Neutrophil (primary cell): ENCODE results near the gene CLEC4A.
"Not testable (repeated sequence)": the region's sequence is repeated elsewhere in the genome, so short reads cannot be mapped to it uniquely, and the experiment has no call there.

Experiments
- H3K27ac ChIP-seq: fragments of 200-600 bp; sonication (generic); 2 replicates; pipeline ENCODE4 v1.5.1; 2016; ENCODE audit warnings: mild to moderate bottlenecking, moderate library complexity
- H3K27me3 ChIP-seq: fragments of 200-600 bp; sonication (generic); 2 replicates; pipeline ENCODE4 v1.6.0; 2016; ENCODE audit warnings: mild to moderate bottlenecking
- H3K36me3 ChIP-seq: fragments of 200-600 bp; sonication (generic); 2 replicates; pipeline ENCODE4 v1.5.1; 2017
- H3K4me1 ChIP-seq, 2 experiments: fragments of 200-600 bp in 1 of 2; sonication (generic) in 1 of 2; 1 replicate in 1 of 2; 2 replicates in 1 of 2; pipeline versions ENCODE4 v1.5.1 to v1.6.1; 2013 to 2016; ENCODE audit warnings: low read depth in 1 of 2, low read length in 1 of 2, mild to moderate bottlenecking in 1 of 2, moderate library complexity in 1 of 2; ENCODE audit not compliant: control insufficient read depth in 1 of 2, insufficient read depth in 1 of 2
- H3K4me3 ChIP-seq, 2 experiments: fragments of 200-600 bp in 1 of 2; sonication (generic) in 1 of 2; 1 replicate in 1 of 2; 2 replicates in 1 of 2; pipeline ENCODE4 v1.5.1; 2013 to 2016; ENCODE audit warnings: low read depth in 1 of 2, low read length in 1 of 2, mild to moderate bottlenecking in 1 of 2, moderate library complexity in 1 of 2
- H3K9me3 ChIP-seq: fragments of 200-600 bp; sonication (generic); 2 replicates; pipeline ENCODE4 v1.5.1; 2016
- TF ChIP-seq, protein P1 (sequence below): fragments of 200-600 bp; sonication (generic); IDR thresholded peaks from 2 replicates; pipeline ENCODE4 v1.5.1; 2016; ENCODE audit warnings: antibody characterized with exemption

Gene CLEC4A

DNA sequence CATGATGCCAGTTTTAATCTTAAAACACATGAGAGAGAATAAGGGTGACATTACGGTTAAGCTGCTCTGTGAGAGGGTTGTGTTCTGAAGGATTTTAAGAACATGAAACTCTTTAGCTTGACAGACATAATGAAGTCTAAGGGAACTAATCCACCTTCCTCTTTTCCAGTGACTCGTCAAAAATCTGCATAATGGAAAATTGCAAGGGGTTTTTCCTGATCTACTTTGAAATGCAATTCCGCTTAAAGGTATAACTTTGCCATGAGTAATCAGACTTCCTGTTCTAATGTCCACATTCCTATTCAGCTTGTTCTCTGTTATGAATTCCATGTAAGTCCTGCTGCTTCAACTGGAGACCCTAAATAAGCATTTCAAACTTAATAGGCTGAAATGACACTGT lies 33.4 kb downstream of the CLEC4A start, which contains the start of gene ZNF705A:
Gene ZNF705A, plus strand, starts transcription at position 171 of the 400 bp plus-strand sequence. CDS start 15,611 bp downstream, outside the sequence.
- H3K9me3 ChIP-seq, result no peaks in the 10 kb centered on the region
- no peaks in the 10 kb centered on the region for H3K36me3 ChIP-seq
- peak within 1 kb of the TSS; percentile 84 for H3K27ac ChIP-seq
- peak within 1 kb of the TSS in 1 of 2 experiments; percentile 13 for H3K4me3 ChIP-seq
- TF ChIP-seq, protein P1, sequence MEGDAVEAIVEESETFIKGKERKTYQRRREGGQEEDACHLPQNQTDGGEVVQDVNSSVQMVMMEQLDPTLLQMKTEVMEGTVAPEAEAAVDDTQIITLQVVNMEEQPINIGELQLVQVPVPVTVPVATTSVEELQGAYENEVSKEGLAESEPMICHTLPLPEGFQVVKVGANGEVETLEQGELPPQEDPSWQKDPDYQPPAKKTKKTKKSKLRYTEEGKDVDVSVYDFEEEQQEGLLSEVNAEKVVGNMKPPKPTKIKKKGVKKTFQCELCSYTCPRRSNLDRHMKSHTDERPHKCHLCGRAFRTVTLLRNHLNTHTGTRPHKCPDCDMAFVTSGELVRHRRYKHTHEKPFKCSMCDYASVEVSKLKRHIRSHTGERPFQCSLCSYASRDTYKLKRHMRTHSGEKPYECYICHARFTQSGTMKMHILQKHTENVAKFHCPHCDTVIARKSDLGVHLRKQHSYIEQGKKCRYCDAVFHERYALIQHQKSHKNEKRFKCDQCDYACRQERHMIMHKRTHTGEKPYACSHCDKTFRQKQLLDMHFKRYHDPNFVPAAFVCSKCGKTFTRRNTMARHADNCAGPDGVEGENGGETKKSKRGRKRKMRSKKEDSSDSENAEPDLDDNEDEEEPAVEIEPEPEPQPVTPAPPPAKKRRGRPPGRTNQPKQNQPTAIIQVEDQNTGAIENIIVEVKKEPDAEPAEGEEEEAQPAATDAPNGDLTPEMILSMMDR, result no peak
- peaks cover 20 to 23% of the 10 kb centered on the region in 2 experiments for H3K4me1 ChIP-seq
- H3K27me3 ChIP-seq, result no peaks in the 10 kb centered on the region

DNA sequence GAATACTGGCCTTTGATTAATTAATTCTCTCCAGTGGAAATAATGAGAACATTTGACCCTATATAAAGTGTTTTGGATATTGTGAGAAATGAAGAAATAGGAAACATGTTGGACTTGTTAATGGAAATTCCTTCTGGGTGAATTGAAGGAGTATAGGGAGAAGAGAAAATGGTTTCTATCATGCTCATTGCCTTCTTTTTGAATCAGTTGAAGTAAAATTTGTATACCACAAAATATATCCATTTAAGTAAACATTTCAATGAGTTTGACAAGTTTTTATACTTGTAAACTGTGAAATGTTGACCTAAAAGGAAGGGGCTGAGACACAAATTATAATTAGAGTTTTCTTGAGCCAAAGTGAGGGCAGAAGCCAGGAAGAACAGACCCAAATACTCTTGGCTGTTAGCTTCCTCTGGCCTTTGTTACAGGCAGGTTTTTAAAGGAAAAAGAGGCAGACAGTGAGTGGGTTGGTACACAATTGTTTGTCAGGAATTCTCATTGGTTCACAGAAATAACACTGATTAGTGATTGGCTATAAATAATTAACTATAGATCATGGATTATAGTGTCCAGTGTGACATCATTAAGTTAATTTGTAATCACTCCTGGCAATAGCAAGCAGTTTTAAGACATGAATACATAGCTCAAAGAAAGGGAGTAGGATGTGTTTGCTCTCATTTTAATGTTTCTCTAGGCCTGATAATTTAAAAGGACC lies 34.2 kb downstream of the CLEC4A start:
- H3K4me1 ChIP-seq, result peaks cover 20 to 23% of the 10 kb centered on the region in 2 experiments
- no peaks in the 10 kb centered on the region for H3K36me3 ChIP-seq
- H3K4me3 ChIP-seq, result peak overlapping the region in 1 of 2 experiments; percentile 13
- TF ChIP-seq, protein P1, result no peak
- no peaks in the 10 kb centered on the region for H3K27me3 ChIP-seq
- H3K27ac ChIP-seq, result peak overlapping the region; percentile 84
- no peaks in the 10 kb centered on the region for H3K9me3 ChIP-seq

DNA sequence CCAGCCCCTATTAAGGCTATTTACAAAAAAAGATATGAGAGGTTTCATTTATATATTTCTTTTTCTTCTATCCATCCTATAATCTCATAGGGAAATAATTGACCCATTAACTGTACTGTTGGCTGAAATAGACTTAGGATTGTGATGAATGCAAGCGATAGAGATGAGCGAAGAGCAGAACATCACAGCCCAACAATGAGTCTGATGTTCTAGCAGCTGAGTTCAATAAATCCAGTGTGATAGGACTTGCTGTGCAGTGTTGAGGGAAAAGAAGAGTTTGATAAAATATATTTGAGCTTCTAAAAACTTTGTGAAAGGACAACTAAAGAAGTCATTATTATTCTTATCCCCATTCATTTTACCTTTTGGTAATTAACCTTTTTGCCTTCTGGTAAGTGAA lies 49.5 kb downstream of the CLEC4A start:
- not testable (repeated sequence) for H3K27me3 ChIP-seq, H3K27ac ChIP-seq, H3K36me3 ChIP-seq, H3K4me3 ChIP-seq, H3K9me3 ChIP-seq, H3K4me1 ChIP-seq

DNA sequence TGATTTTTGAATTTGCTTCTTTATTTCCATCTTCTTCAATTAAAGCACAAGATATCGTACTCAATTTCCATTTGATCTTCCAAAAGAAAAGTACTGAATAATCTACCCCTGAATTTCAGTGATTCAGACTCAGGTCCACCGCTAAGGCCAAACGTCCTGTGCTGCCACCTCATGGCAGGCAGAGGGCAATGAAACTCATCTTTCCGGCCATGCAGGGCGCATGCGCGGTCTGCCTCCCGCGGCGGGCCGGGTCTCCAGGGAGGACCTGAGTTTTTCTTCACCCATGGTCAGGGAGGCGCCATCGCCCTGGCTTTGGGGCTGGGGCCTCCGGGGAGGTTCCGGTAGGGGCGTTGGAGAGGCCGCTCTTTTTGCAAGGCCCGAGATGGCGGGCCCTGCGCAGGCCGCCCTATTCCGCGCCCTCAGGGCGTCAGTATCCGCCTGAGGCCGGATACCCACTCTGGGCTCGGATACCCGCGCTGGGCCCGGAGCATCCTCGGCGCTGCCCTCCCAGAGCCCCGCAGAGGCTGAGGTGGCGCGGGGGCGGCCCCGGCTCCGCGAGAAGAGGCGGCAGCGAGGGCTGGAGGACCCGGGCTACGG lies 56.7 kb downstream of the CLEC4A start:
- Histone ChIP-seq H3K4me3 (peak overlapping the region; percentile 60 to 73), H3K27ac (peak overlapping the region; percentile 18)
- H3K9me3 ChIP-seq, H3K27me3 ChIP-seq, H3K36me3 ChIP-seq, H3K4me1 ChIP-seq: not testable (repeated sequence)
- TF ChIP-seq, protein P1, result peak; percentile 87

DNA sequence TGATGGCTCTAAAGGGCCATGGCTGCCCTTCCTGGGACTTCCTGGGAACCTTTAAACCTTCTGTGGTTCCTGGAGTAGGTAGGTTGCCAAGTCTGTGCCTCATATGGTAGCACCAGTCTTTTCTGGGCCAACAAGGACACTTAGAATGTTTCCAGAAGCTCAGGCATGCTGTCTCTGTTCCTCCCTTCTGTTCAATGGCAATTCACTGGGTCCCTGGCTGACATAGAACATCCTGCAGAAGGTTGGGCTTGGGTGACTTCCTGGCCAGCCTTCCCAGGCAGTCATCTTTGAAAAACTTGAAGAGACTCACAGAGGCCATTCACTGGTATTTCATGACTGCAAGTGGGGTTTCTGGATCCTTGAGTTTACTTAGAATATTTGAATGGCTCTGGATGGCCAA lies 57.9 kb downstream of the CLEC4A start:
- not testable (repeated sequence) for H3K36me3 ChIP-seq, H3K9me3 ChIP-seq, H3K4me3 ChIP-seq, H3K27me3 ChIP-seq, H3K4me1 ChIP-seq, H3K27ac ChIP-seq

DNA sequence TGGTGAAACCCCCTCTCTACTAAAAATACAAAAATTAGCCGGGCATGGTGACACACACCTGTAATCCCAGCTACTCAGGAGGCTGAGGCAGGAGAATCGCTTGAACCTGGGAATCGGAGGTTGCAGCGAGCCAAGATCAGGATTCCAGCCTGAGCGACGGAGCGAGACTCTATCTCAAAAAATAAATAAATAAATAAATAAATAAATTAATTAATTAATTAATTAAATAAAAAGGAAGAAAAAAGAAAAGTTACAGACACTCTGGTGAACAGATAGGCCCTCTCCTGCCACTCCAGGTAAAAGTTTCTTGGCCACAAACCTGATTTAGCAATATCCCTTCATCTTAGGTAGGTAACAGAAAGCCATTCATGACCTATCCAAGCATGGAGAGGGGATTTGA lies 59.5 kb downstream of the CLEC4A start:
- not testable (repeated sequence) for H3K4me1 ChIP-seq, H3K36me3 ChIP-seq, H3K9me3 ChIP-seq, H3K27ac ChIP-seq, H3K4me3 ChIP-seq, H3K27me3 ChIP-seq

DNA sequence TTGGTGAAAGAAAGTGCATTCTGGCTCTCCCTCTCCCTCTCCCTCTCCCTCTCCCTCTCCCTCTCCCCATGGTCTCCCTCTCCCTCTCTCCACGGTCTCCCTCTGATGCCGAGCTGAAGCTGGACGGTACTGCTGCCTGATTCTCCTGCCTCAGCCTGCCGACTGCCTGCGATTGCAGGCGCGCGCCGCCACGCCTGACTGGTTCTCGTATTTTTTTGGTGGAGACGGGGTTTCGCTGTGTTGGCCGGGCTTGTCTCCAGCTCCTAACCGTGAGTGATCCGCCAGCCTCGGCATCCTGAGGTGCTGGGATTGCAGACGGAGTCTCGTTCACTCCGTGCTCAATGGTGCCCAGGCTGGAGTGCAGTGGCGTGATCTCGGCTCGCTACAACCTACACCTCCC lies 59.9 kb downstream of the CLEC4A start:
- H3K36me3 ChIP-seq, H3K27me3 ChIP-seq, H3K9me3 ChIP-seq, H3K4me3 ChIP-seq, H3K4me1 ChIP-seq, H3K27ac ChIP-seq: not testable (repeated sequence)

DNA sequence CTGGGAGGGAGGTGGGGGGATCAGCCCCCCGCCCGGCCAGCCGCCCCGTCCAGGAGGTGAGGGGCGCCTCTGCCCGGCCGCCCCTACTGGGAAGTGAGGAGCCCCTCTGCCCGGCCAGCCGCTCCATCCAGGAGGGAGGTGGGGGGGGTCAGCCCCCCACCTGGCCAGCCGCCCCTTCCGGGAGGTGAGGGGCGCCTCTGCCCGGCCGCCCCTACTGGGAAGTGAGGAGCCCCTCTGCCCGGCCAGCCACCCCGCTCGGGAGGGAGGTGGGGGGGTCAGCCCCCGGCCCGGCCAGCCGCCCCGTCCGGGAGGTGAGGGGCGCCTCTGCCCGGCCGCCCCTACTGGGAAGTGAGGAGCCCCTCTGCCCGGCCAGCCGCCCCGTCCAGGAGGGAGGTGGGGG lies 60.8 kb downstream of the CLEC4A start:
- H3K4me1 ChIP-seq, H3K36me3 ChIP-seq, H3K4me3 ChIP-seq, H3K27ac ChIP-seq, H3K27me3 ChIP-seq, H3K9me3 ChIP-seq: not testable (repeated sequence)

DNA sequence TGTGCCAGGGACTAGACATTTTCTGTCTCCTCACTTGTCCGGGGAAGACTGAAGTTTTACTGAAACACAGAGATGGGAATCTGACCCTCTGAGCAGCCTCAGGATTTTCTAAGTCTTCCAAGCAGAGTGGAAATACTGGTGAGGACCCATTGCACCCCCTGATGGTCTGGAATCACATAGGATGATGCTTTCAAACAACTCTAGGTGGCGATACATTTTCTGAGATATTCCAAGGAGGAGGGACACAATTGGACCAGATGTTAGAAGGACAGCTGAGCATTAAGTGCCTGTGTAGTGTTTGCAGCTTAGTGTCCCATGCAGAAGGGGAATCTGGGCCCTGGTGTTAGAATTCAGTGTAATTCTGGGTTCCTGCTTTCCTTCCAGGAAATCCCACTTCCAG lies 64.7 kb downstream of the CLEC4A start:
- not testable (repeated sequence) for H3K4me1 ChIP-seq, H3K27ac ChIP-seq, H3K9me3 ChIP-seq, H3K27me3 ChIP-seq, H3K4me3 ChIP-seq, H3K36me3 ChIP-seq
